ENCODE measurements around the gene PPP2R3B.

- TF ChIP-seq CTCF (IDR thresholded peaks at IDR 0.05) = no peak
- no peak for TF ChIP-seq EZH2 (IDR thresholded peaks at IDR 0.05)
These were observed 31.2 kb downstream of the PPP2R3B start for GRCh38 chrX:355329-356050.
